ENCODE data around the gene FKBP1B. TPM values are rescaled to one million over a fixed set of nuclear protein-coding genes. Genes with fewer than 3 reads are reported as not detected.
"Not testable (repeated sequence)": the region's sequence is repeated elsewhere in the genome, so short reads cannot be mapped to it uniquely, and the experiment has no call there.

The FKBP1B gene
- 10.0 and 11.7 TPM in 2 replicates for total RNA-seq (2014; rRNA removed; shearing (Covaris generic))
- polyA plus RNA-seq (2015; cell fraction: cytosol; rRNA removed), result 8.6 and 8.9 TPM in 2 replicates
- 9.1 and 9.8 TPM in 2 replicates for polyA plus RNA-seq (2015; cell fraction: nucleus; rRNA removed)

GRCh38 chr2:24049485-24050021 is at the start of gene FKBP1B:
FKBP1B (plus strand) TSS chr2:24049741; CDS start chr2:24049850, 109 bp downstream.
- in situ Hi-C loops (cut with HindIII; ENCODE audit: low pct_unique_long_range_greater_than_20kb, low sequenced_read_pairs), result no loop called here
- peak; percentile 77 for DNase-seq (ENCODE audit: low read depth, low spot score)

- in situ Hi-C loops (cut with HindIII; ENCODE audit: low pct_unique_long_range_greater_than_20kb, low sequenced_read_pairs), result no loop called here
- DNase-seq (ENCODE audit: low read depth, low spot score), result peak; percentile 83
These were observed 41.8 kb upstream of the FKBP1B start for GRCh38 chr2:24007693-24008092.

GRCh38 chr2:24008672-24009366 is 40.7 kb upstream of the FKBP1B start:
- DNase-seq (ENCODE audit: low read depth, low spot score), result no peak
- in situ Hi-C loops (cut with HindIII; ENCODE audit: low pct_unique_long_range_greater_than_20kb, low sequenced_read_pairs), result no loop called here

- in situ Hi-C loops (cut with HindIII; ENCODE audit: low pct_unique_long_range_greater_than_20kb, low sequenced_read_pairs), result no loop called here
- no peak for DNase-seq (ENCODE audit: low read depth, low spot score)
These were observed 40.2 kb upstream of the FKBP1B start for GRCh38 chr2:24009367-24009679.

GRCh38 chr2:24009680-24010476 is 39.7 kb upstream of the FKBP1B start, which contains the start of gene MFSD2B:
MFSD2B (plus strand) TSS chr2:24010085; CDS start chr2:24010097, 12 bp downstream.
- in situ Hi-C loops (cut with HindIII; ENCODE audit: low pct_unique_long_range_greater_than_20kb, low sequenced_read_pairs), result no loop called here
- no peak for DNase-seq (ENCODE audit: low read depth, low spot score)

GRCh38 chr2:24010477-24011249 is 38.9 kb upstream of the FKBP1B start:
- in situ Hi-C loops (cut with HindIII; ENCODE audit: low pct_unique_long_range_greater_than_20kb, low sequenced_read_pairs), result no loop called here

GRCh38 chr2:24011250-24012104 is 38.1 kb upstream of the FKBP1B start:
- in situ Hi-C loops (cut with HindIII; ENCODE audit: low pct_unique_long_range_greater_than_20kb, low sequenced_read_pairs), result no loop called here
- DNase-seq (ENCODE audit: low read depth, low spot score), result no peak

More at GRCh38 chr2:24010477-24011249, 38.9 kb upstream of the FKBP1B start:
- no peak for DNase-seq (ENCODE audit: low read depth, low spot score)

- in situ Hi-C loops (cut with HindIII; ENCODE audit: low pct_unique_long_range_greater_than_20kb, low sequenced_read_pairs), result no loop called here
- DNase-seq (ENCODE audit: low read depth, low spot score), result no peak
These were observed 36.9 kb upstream of the FKBP1B start for GRCh38 chr2:24012521-24013188.

- in situ Hi-C loops (cut with HindIII; ENCODE audit: low pct_unique_long_range_greater_than_20kb, low sequenced_read_pairs); DNase-seq (ENCODE audit: low read depth, low spot score): not testable (repeated sequence)
These were observed 34.6 kb upstream of the FKBP1B start for GRCh38 chr2:24014902-24015301.

- DNase-seq (ENCODE audit: low read depth, low spot score), result no peak
- in situ Hi-C loops (cut with HindIII; ENCODE audit: low pct_unique_long_range_greater_than_20kb, low sequenced_read_pairs), result no loop called here
These were observed 33.8 kb upstream of the FKBP1B start for GRCh38 chr2:24015562-24016375.

- in situ Hi-C loops (cut with HindIII; ENCODE audit: low pct_unique_long_range_greater_than_20kb, low sequenced_read_pairs), result no loop called here
These were observed 33.2 kb upstream of the FKBP1B start for GRCh38 chr2:24016376-24016761.

GRCh38 chr2:24016853-24017703 is 32.5 kb upstream of the FKBP1B start:
- no peak for DNase-seq (ENCODE audit: low read depth, low spot score)
- in situ Hi-C loops (cut with HindIII; ENCODE audit: low pct_unique_long_range_greater_than_20kb, low sequenced_read_pairs), result no loop called here

More at GRCh38 chr2:24016376-24016761, 33.2 kb upstream of the FKBP1B start:
- no peak for DNase-seq (ENCODE audit: low read depth, low spot score)

GRCh38 chr2:24017711-24018110 is 31.8 kb upstream of the FKBP1B start:
- in situ Hi-C loops (cut with HindIII; ENCODE audit: low pct_unique_long_range_greater_than_20kb, low sequenced_read_pairs), result no loop called here
- no peak for DNase-seq (ENCODE audit: low read depth, low spot score)

- no peak for DNase-seq (ENCODE audit: low read depth, low spot score)
- in situ Hi-C loops (cut with HindIII; ENCODE audit: low pct_unique_long_range_greater_than_20kb, low sequenced_read_pairs), result no loop called here
These were observed 31.3 kb upstream of the FKBP1B start for GRCh38 chr2:24018241-24018640.

GRCh38 chr2:24019729-24020128 is 29.8 kb upstream of the FKBP1B start:
- in situ Hi-C loops (cut with HindIII; ENCODE audit: low pct_unique_long_range_greater_than_20kb, low sequenced_read_pairs), result no loop called here
- no peak for DNase-seq (ENCODE audit: low read depth, low spot score)

Measured in SK-MEL-5 (cell line).